ENCODE measurements around the gene SLC44A3. TPM values are rescaled to one million over a fixed set of nuclear protein-coding genes. Genes with fewer than 3 reads are reported as not detected.

The SLC44A3 gene
- total and polyA plus RNA-seq, 2 of the 13 experiments (the other 11 are each of a cell fraction or from before 2014, with no cell fraction given), result 6.8 to 14.1 TPM

GRCh38 chr1:94908190-94908589 lies 88.0 kb downstream of the SLC44A3 start:
- no TSS peak for BruUV-seq (replicated peaks)
- no peak overlapping the region for H3K9ac ChIP-seq (ENCODE audit: insufficient read depth, low read depth, low read length)
- ATAC-seq (no peak), FAIRE-seq (no peak), DNase-seq (ENCODE audit: low spot score) (no peak)
- H3K27ac ChIP-seq (ENCODE audit: extremely low read length, insufficient read depth, low read length), result no peak overlapping the region
- no peaks in the 10 kb centered on the region for H3K9me3 ChIP-seq (ENCODE audit: low read length)
- H4K20me1 ChIP-seq (ENCODE audit: insufficient read depth, low read length), result peaks cover 35% of the 10 kb centered on the region
- H3K4me2 ChIP-seq (ENCODE audit: low read depth, low read length), result no peak overlapping the region
- no peak overlapping the region for H2AFZ ChIP-seq (ENCODE audit: low read length)
- POLR2A ChIA-PET, result no interaction called here
- H3K4me3 ChIP-seq (replicated peaks in 1 of 3; ENCODE audit: insufficient read depth in 1 of 3, low read depth in 2 of 3, low read length in 3 of 3), result no peak overlapping the region
- H3K27me3 ChIP-seq (ENCODE audit: control insufficient read depth in 1 of 2, insufficient read depth in 2 of 2, low read length in 2 of 2), result no peaks in the 10 kb centered on the region
- H3K4me1 ChIP-seq (ENCODE audit: insufficient read depth, low read length), result peaks cover 28% of the 10 kb centered on the region
- peaks cover 4 to 26% of the 10 kb centered on the region in 2 experiments for H3K36me3 ChIP-seq (replicated peaks in 1 of 2; ENCODE audit: control insufficient read depth in 1 of 2, insufficient read depth in 2 of 2, low read length in 2 of 2)
- TF ChIP-seq ZIK1 (CRISPR knock-in tag; IDR thresholded peaks at IDR 0.05; ENCODE audit: borderline replicate concordance, low read depth), result no peak
- TF ChIP-seq RBM22 (optimal IDR thresholded peaks at IDR 0.05; ENCODE audit: low read length), result peak; percentile 80
- TF ChIP-seq ZNF3 (CRISPR knock-in tag; IDR thresholded peaks at IDR 0.05), result no peak
- no peak for TF ChIP-seq JUN (CRISPR knock-in tag; IDR thresholded peaks at IDR 0.05)
- peaks cover 97% of the 10 kb centered on the region for H3K79me2 ChIP-seq (ENCODE audit: insufficient read depth, low read length)
- CTCF ChIA-PET (ENCODE audit: low intra/inter-chr PET ratio, low total read pairs), result no interaction called here
- 99% methylated on average over 7 of the region's 7 CpGs for WGBS (ENCODE audit: low lambda C conversion rate)
- intact Hi-C loops (cut with micrococcal nuclease; ENCODE audit: unreplicated experiment) (no loop called here), in situ Hi-C loops (cut with HindIII; ENCODE audit: extremely low pct_ligation_motif_present, low pct_unique_long_range_greater_than_20kb) (no loop called here)

- ChIA-PET CTCF (ENCODE audit: low intra/inter-chr PET ratio, low total read pairs) (no interaction called here), POLR2A (no interaction called here)
- peaks cover 36% of the 10 kb centered on the region for H4K20me1 ChIP-seq (ENCODE audit: insufficient read depth, low read length)
- no peak overlapping the region for H3K9ac ChIP-seq (ENCODE audit: insufficient read depth, low read depth, low read length)
- H3K4me1 ChIP-seq (ENCODE audit: insufficient read depth, low read length), result peaks cover 36% of the 10 kb centered on the region
- in situ Hi-C loops (cut with HindIII; ENCODE audit: extremely low pct_ligation_motif_present, low pct_unique_long_range_greater_than_20kb), result no loop called here
- H3K4me3 ChIP-seq (replicated peaks in 1 of 3; ENCODE audit: insufficient read depth in 1 of 3, low read depth in 2 of 3, low read length in 3 of 3), result no peak overlapping the region
- peaks cover 3 to 22% of the 10 kb centered on the region in 2 experiments; a peak in 4 of 5 replicates for H3K36me3 ChIP-seq (replicated peaks in 1 of 2; ENCODE audit: control insufficient read depth in 1 of 2, insufficient read depth in 2 of 2, low read length in 2 of 2)
- DNase-seq (ENCODE audit: low spot score) (no peak), ATAC-seq (no peak), FAIRE-seq (no peak)
- no peaks in the 10 kb centered on the region for H3K27me3 ChIP-seq (ENCODE audit: control insufficient read depth in 1 of 2, insufficient read depth in 2 of 2, low read length in 2 of 2)
- H3K79me2 ChIP-seq (ENCODE audit: insufficient read depth, low read length), result peaks cover 97% of the 10 kb centered on the region
- no peak overlapping the region for H3K27ac ChIP-seq (ENCODE audit: extremely low read length, insufficient read depth, low read length)
- H3K9me3 ChIP-seq (ENCODE audit: low read length), result no peaks in the 10 kb centered on the region
- intact Hi-C loops (cut with micrococcal nuclease; ENCODE audit: unreplicated experiment), result no loop called here
- H2AFZ ChIP-seq (ENCODE audit: low read length), result no peak overlapping the region
- no TSS peak for BruUV-seq (replicated peaks)
- no peak overlapping the region for H3K4me2 ChIP-seq (ENCODE audit: low read depth, low read length)
- 86% methylated on average over 2 of the region's 2 CpGs for WGBS (ENCODE audit: low lambda C conversion rate)
- TF ChIP-seq ZNF296 (CRISPR knock-in tag; conservative IDR thresholded peaks at IDR 0.05) (no peak), ZFP37 (CRISPR knock-in tag; IDR thresholded peaks at IDR 0.05; ENCODE audit: borderline replicate concordance) (no peak), GFI1 (CRISPR knock-in tag; IDR thresholded peaks at IDR 0.05; ENCODE audit: borderline replicate concordance) (no peak), ZNF775 (CRISPR knock-in tag; IDR thresholded peaks at IDR 0.05; ENCODE audit: borderline replicate concordance) (no peak), ZNF770 (CRISPR knock-in tag; IDR thresholded peaks at IDR 0.05) (no peak), ZEB1 (IDR thresholded peaks at IDR 0.05; ENCODE audit: insufficient replicate concordance, low read depth) (no peak), TRAFD1 (CRISPR knock-in tag; IDR thresholded peaks at IDR 0.05; ENCODE audit: borderline replicate concordance) (no peak), ZNF138 (CRISPR knock-in tag; IDR thresholded peaks at IDR 0.05; ENCODE audit: low read depth) (no peak), ARNT (IDR thresholded peaks at IDR 0.05) (no peak), CAMTA2 (CRISPR knock-in tag; IDR thresholded peaks at IDR 0.05; ENCODE audit: borderline replicate concordance) (no peak), HCFC1 (IDR thresholded peaks at IDR 0.05; ENCODE audit: low read depth, low read length) (no peak), ZNF740 (CRISPR knock-in tag; IDR thresholded peaks at IDR 0.05) (no peak), RBAK (CRISPR knock-in tag; IDR thresholded peaks at IDR 0.05) (no peak)
These were observed 88.8 kb downstream of the SLC44A3 start for GRCh38 chr1:94908965-94909364.

Data from HepG2 (cell line).